Bronchial epithelial cell (primary cell): Measurements from ENCODE around the gene NELL1. TPM values are rescaled to one million over a fixed set of nuclear protein-coding genes. Genes with fewer than 3 reads are reported as not detected.
A peak's percentile ranks its signal among the peaks of the same experiment; 100 is the strongest.

ENCODE experiments used
- DNase-seq: peaks from one replicate; pipeline ENCODE4 v3.0.0-alpha.2; 2010; ENCODE audit warnings: low read depth
- FAIRE-seq: peaks from 2 replicates; lab custom pipeline; 2011; peaks lifted over from hg19 to GRCh38; lab: Jason Lieb, UNC
- H3K27me3 ChIP-seq: 2 replicates; pipeline ENCODE4 v1.5.1; 2011; ENCODE audit warnings: low read length; ENCODE audit not compliant: control insufficient read depth, insufficient read depth
- H3K36me3 ChIP-seq: 2 replicates; pipeline ENCODE4 v1.5.1; 2011; ENCODE audit warnings: low read length; ENCODE audit not compliant: control insufficient read depth, insufficient read depth
- H3K4me3 ChIP-seq: 2 replicates; pipeline ENCODE4 v1.5.1; 2011; ENCODE audit warnings: mild to moderate bottlenecking, low read depth, low read length, control low read depth
- total RNA-seq: library from RNA; depleted of rRNA; stranded (reverse); fragments of >200 nt; gene quantifications from 2 replicates; pipeline ENCODE4 v1.2.1, GENCODE V29; 2014
- TF ChIP-seq, protein P1 (sequence below): IDR thresholded peaks from 2 replicates; pipeline ENCODE4 v1.5.1; 2011; ENCODE audit warnings: mild to moderate bottlenecking, moderate library complexity, low read length, control low read depth, inconsistent platforms; ENCODE audit not compliant: insufficient read depth, severe bottlenecking

Gene NELL1
- total RNA-seq, 1 donor from 2014 or later = not detected

DNA sequence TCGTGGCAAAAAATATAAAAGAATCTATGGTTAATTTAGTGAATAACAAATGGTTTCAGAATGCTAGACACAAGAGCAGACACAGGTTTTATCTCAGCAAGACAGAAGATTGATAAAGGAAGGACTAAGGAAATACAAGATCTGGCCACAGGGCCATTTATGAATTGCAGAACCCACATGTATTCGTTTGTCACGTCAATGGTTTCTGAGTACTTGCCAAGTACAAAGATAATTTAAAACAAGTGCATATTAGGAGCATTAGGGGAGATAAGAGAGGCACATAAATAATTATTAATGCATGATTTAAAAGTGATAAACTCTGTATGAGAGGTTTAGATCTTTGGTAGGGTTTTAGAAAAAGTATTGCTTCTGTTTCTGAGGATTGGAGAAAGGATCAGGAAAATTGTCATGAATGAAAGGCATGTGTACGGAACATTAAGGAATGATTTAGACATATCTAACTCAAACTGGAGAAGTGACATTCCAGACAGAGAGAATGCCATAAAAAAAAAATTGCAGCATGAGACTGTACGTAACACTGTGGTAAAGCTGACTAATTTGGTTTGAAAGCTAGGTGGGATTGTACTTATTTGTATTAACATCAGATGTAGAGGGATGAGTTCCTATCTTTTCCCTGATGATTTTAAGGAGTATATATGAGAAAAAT, 727.1 kb downstream of the NELL1 start:
- Histone ChIP-seq H3K36me3 (no peaks in the 10 kb centered on the region), H3K4me3 (no peak overlapping the region), H3K27me3 (no peaks in the 10 kb centered on the region)
- TF ChIP-seq, protein P1, sequence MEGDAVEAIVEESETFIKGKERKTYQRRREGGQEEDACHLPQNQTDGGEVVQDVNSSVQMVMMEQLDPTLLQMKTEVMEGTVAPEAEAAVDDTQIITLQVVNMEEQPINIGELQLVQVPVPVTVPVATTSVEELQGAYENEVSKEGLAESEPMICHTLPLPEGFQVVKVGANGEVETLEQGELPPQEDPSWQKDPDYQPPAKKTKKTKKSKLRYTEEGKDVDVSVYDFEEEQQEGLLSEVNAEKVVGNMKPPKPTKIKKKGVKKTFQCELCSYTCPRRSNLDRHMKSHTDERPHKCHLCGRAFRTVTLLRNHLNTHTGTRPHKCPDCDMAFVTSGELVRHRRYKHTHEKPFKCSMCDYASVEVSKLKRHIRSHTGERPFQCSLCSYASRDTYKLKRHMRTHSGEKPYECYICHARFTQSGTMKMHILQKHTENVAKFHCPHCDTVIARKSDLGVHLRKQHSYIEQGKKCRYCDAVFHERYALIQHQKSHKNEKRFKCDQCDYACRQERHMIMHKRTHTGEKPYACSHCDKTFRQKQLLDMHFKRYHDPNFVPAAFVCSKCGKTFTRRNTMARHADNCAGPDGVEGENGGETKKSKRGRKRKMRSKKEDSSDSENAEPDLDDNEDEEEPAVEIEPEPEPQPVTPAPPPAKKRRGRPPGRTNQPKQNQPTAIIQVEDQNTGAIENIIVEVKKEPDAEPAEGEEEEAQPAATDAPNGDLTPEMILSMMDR = no peak
- DNase-seq (no peak), FAIRE-seq (no peak)

DNA sequence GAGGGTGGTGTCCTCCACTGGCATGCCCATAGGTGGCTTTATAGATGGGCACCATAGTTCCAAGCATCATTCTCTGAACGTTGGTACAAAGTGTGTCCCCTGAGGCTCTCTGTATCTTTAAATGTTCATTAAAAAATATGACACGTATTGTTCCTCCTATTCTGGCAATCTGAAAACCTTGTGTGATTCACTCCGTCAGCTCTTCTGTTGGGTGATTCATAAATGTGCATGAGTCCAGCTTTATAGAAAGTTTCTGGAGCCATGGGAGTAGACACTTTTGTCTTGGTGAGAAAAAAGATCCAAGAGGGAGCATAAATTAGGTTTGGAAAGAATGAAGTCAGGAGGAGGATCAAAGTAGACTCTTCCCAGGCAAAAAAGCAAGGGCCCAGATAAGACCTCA, 728.8 kb downstream of the NELL1 start:
- FAIRE-seq = no peak

DNA sequence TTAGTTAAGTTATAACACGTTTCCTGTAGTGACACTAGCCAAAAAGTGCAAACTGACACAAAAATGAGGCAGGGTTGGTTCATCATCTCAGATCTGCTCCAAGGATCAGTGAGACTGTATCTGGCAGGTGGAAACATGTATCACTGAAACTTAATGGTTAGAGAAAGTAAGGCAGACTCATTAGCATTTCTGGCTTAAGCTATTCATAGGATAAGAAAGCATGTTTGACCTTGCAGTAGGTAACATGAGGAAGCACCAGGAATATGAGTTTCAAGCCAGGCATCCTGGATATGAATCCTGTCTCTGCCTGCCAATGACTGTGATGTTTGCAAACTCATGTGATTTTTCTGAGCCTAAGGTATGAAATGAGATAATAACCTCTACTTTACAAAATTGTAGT, 732.1 kb downstream of the NELL1 start:
- TF ChIP-seq, protein P1 = no peak
- DNase-seq = peak; percentile 74
- Histone ChIP-seq H3K4me3 (no peak overlapping the region), H3K36me3 (no peaks in the 10 kb centered on the region), H3K27me3 (no peaks in the 10 kb centered on the region)
- FAIRE-seq = no peak

More for the DNA sequence above, 728.8 kb downstream of the NELL1 start:
- H3K27me3 ChIP-seq = no peaks in the 10 kb centered on the region
- DNase-seq = peak; percentile 40
- no peak overlapping the region for H3K4me3 ChIP-seq
- TF ChIP-seq, protein P1 = no peak
- no peaks in the 10 kb centered on the region for H3K36me3 ChIP-seq

DNA sequence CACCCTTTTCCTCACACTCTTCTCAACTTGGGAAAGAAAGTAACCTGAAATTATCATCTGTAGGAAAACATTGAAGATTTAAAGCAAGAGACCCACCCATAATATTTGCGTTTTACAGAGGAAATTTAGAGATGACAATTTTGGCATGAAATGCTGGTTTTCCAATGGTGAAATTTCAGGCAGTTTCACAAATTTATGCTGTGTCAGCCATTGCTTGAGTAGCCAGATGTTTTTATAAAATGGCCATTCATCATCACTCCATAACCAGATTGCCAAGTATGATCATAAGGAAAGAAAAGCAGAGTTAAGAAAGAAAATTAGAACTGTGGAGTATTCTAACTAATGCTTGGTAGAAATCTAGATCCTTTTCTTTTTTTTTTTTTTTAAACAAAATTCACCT, 732.9 kb downstream of the NELL1 start:
- DNase-seq = no peak
- Histone ChIP-seq H3K27me3 (no peaks in the 10 kb centered on the region), H3K4me3 (no peak overlapping the region), H3K36me3 (no peaks in the 10 kb centered on the region)
- no peak for FAIRE-seq
- TF ChIP-seq, protein P1 = no peak

DNA sequence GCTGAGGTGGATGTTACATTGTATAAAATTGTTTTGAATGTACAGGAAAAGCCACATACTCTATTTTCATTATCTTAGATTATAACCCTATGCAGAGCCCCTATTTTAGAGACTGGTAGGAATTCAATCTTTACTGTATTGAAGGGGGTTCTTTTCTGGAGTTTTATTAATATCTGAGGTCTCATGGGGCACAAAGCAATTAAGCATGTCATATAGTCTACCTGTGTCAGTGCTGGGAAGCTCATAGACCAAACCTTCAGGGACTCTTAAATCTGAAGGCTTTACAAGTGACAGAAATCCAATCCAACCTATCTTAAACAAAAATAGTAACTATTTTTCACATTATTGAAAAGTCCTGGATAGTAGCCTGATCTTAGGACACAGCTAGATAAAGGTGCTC, 733.7 kb downstream of the NELL1 start:
- Histone ChIP-seq H3K27me3 (no peaks in the 10 kb centered on the region), H3K36me3 (no peaks in the 10 kb centered on the region), H3K4me3 (no peak overlapping the region)
- FAIRE-seq (no peak), DNase-seq (no peak)
- TF ChIP-seq, protein P1 = no peak

DNA sequence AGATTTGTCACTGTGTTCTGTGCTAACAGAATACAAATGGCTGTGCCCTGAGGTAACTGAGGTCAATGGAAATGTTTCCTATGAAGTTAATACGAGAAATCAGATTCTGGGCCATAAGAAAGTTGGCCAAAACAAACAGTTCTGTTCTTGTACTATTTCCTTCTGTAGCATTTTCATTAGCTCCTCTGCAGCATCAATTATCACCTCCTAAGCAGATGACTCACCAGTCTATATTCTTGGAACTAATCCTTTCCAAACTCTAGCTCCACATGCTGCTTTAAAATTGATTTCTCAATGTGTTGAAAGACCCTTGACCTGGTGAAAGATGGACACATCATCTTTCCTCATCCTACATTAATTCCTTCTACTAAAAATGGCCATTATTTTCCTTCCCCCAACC, 736.0 kb downstream of the NELL1 start:
- FAIRE-seq (no peak), DNase-seq (no peak)
- TF ChIP-seq, protein P1 = no peak
- no peaks in the 10 kb centered on the region for H3K36me3 ChIP-seq
- no peak overlapping the region for H3K4me3 ChIP-seq
- H3K27me3 ChIP-seq = no peaks in the 10 kb centered on the region
